B cell (primary cell): ENCODE measurements around the gene PCGF1.

Source experiments
- CTCF ChIP-seq: fragments of 200-600 bp; IDR thresholded peaks from one replicate; pipeline ENCODE4 v1.8.0; 2022; ENCODE audit warnings: antibody characterized with exemption, mild to moderate bottlenecking
- EZH2 ChIP-seq: IDR thresholded peaks from 2 replicates; pipeline ENCODE4 v1.6.1; 2012; ENCODE audit warnings: borderline replicate concordance, low read depth, mild to moderate bottlenecking, moderate library complexity, low read length; ENCODE audit not compliant: insufficient read depth, poor library complexity, severe bottlenecking

DNA sequence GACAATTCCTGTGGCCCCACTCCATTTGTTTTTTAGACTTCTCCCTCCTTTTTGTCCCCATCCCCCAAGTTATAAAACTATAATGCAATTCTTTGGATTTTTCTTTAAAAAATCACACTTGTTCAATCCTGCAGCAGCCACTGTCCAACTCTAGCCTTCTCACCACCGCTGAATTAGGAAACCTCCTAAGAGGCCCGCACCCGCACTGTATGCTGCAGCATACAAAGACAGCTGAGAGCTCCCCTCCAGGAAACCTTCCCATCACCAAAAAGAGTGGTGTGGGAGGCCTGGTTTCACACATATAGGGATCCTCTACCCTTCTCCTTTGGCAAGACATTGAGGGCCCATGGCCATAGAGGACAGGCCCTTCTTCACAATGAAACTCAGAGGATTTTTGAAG, 2.9 kb downstream of the PCGF1 start:
- TF ChIP-seq EZH2 (no peak), CTCF (no peak)
